M059J (cell line): Measurements from ENCODE around the gene PABPN1L. TPM values are rescaled to one million over a fixed set of nuclear protein-coding genes. Genes with fewer than 3 reads are reported as not detected.

Experiments
- total RNA-seq: library from RNA; depleted of rRNA; stranded (reverse); fragments of >200 nt; shearing (Covaris generic); gene quantifications from 2 replicates; pipeline ENCODE4 v1.2.3, GENCODE V29; 2014; rRNA removed

Gene PABPN1L
- total RNA-seq, 1 experiment from 2014 or later, result not detected

Other genes with a start within 250 kb of the PABPN1L start
- not detected in 2 replicates for gene IL17C, start 228.1 kb downstream of the PABPN1L start, total RNA-seq
- not detected in 2 replicates for gene CYBA, start 215.6 kb downstream of the PABPN1L start, total RNA-seq
- 39.9 and 42.4 TPM in 2 replicates for gene MVD, start 203.6 kb downstream of the PABPN1L start, total RNA-seq
- not detected in 2 replicates for gene SNAI3, start 180.2 kb downstream of the PABPN1L start, total RNA-seq
- gene RNF166, start 160.3 kb downstream of the PABPN1L start, total RNA-seq, result 18.2 and 26.5 TPM in 2 replicates
- 11.1 and 16.2 TPM in 2 replicates for gene CTU2, start 160.2 kb downstream of the PABPN1L start, total RNA-seq
- gene PIEZO1, start 81.4 kb downstream of the PABPN1L start, total RNA-seq, result 49.1 and 89.6 TPM in 2 replicates
- 12.8 and 44.4 TPM in 2 replicates for gene CDT1, start 62.9 kb downstream of the PABPN1L start, total RNA-seq
- gene APRT, start 54.7 kb downstream of the PABPN1L start, total RNA-seq, result 136 and 151 TPM in 2 replicates
- 28.9 and 34.1 TPM in 2 replicates for gene GALNS, start 9.7 kb downstream of the PABPN1L start, total RNA-seq
- 36.8 and 48.4 TPM in 2 replicates for gene TRAPPC2L, start 9.5 kb downstream of the PABPN1L start, total RNA-seq
- gene CBFA2T3, start 110.5 kb upstream of the PABPN1L start, total RNA-seq, result not detected in 2 replicates
- gene ACSF3, start 227.2 kb upstream of the PABPN1L start, total RNA-seq, result 5.0 and 16.2 TPM in 2 replicates